HFFc6 (cell line): ENCODE data around the gene STT3B. TPM values are rescaled to one million over a fixed set of nuclear protein-coding genes. Genes with fewer than 3 reads are reported as not detected.
"Not testable (repeated sequence)": the region's sequence is repeated elsewhere in the genome, so short reads cannot be mapped to it uniquely, and the experiment has no call there.

Experiments used
- DNase-seq: peaks from one replicate; pipeline ENCODE4 v3.0.0-alpha.2; 2018
- H3K27ac Mint-ChIP-seq: 2 replicates; pipeline ENCODE4 v1.8.0; 2020; ENCODE audit warnings: mild to moderate bottlenecking, mixed read lengths
- H3K27me3 Mint-ChIP-seq: 2 replicates; pipeline ENCODE4 v1.8.0; 2021; ENCODE audit warnings: mild to moderate bottlenecking, moderate library complexity, mixed read lengths; ENCODE audit not compliant: insufficient read depth
- H3K36me3 Mint-ChIP-seq: 2 replicates; pipeline ENCODE4 v1.8.0; 2021; ENCODE audit warnings: low read depth, mixed read lengths
- H3K4me1 Mint-ChIP-seq: 2 replicates; pipeline ENCODE4 v1.8.0; 2020; ENCODE audit warnings: low read depth, mixed read lengths
- H3K4me3 Mint-ChIP-seq: 2 replicates; pipeline ENCODE4 v1.8.0; 2020; ENCODE audit warnings: mild to moderate bottlenecking, moderate library complexity, mixed read lengths
- H3K9me3 Mint-ChIP-seq: 2 replicates; pipeline ENCODE4 v1.8.0; 2020; ENCODE audit warnings: mild to moderate bottlenecking, mixed read lengths
- CTCF ChIP-seq: fragments of 200-600 bp; sonication (generic); IDR thresholded peaks from 2 replicates; pipeline ENCODE4 v1.5.0; 2021; ENCODE audit warnings: antibody characterized with exemption, mild to moderate bottlenecking
- total RNA-seq, 6 experiments: library from RNA; stranded (reverse); fragmentation: NEBNext Ultra II Directional; extraction: Animal tissue kit (Norgen Biotek cat#: 25700); gene quantifications; 2 replicates in 1 of 6; 3 replicates in 5 of 6; pipeline ENCODE4 v1.2.3, GENCODE V29; 2021

STT3B gene
- total RNA-seq, 6 experiments from 2014 or later = 124 to 153 (median 135) TPM

- H3K9me3 Mint-ChIP-seq = no peaks in the 10 kb centered on the region
- no peak overlapping the region for H3K4me3 Mint-ChIP-seq
- peaks cover 8% of the 10 kb centered on the region for H3K27me3 Mint-ChIP-seq
- H3K27ac Mint-ChIP-seq = no peak overlapping the region
- no peak for DNase-seq
- no peak for TF ChIP-seq CTCF
- H3K4me1 Mint-ChIP-seq = peaks cover 24% of the 10 kb centered on the region
- H3K36me3 Mint-ChIP-seq = no peaks in the 10 kb centered on the region
Observed at GRCh38 chr3:31499281-31499680, 33.4 kb upstream of the STT3B start.

DNA sequence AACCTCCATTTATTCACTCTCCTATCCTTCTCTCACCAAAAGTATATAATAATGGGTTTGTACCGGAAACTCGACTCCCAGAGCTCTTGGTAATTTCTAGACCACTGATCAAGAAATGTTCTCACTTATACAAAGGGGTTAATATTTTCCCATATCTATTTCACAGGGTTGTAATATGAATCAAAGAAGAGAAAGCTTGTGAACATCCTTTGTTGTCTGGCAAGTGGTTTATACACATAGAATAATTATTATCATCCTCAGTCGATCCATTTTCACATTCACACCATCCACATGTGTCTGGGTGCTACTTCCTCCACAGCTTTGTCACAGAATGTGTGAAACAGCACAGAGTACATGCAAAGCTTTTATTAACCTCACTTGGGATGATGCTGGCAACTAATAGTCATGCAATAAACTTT lies 29.9 kb upstream of the STT3B start:
- Mint-ChIP-seq H3K27me3 (peaks cover 19% of the 10 kb centered on the region), H3K9me3 (no peaks in the 10 kb centered on the region), H3K36me3 (no peaks in the 10 kb centered on the region), H3K27ac (no peak overlapping the region), H3K4me3 (no peak overlapping the region), H3K4me1 (no peaks in the 10 kb centered on the region)
- no peak for TF ChIP-seq CTCF
- no peak for DNase-seq

DNA sequence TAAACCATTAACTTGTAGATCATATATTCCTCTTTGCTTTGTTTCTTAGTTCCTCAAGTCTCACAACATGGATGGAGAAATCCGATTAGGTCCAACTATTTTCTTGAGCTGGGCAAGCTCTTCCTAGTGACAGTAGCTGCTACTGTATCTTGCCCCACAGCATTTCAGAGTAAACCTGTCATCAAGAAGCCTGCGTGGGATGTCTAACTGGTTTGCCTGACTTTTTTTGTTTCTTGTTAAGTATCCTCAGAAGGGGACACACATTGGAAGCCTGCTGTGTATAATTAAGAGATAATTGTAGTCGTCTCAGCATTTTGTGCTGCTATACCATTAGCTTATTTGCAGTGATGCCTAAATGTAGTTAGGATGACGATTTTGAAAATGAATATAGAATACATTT lies 29.3 kb upstream of the STT3B start:
- Mint-ChIP-seq H3K27ac (no peak overlapping the region), H3K36me3 (no peaks in the 10 kb centered on the region), H3K4me1 (no peaks in the 10 kb centered on the region), H3K27me3 (peaks cover 21% of the 10 kb centered on the region), H3K9me3 (no peaks in the 10 kb centered on the region), H3K4me3 (no peak overlapping the region)
- no peak for DNase-seq
- TF ChIP-seq CTCF = no peak

- Mint-ChIP-seq H3K4me3 (no peak overlapping the region), H3K4me1 (no peaks in the 10 kb centered on the region), H3K27me3 (peaks cover 14% of the 10 kb centered on the region), H3K9me3 (no peaks in the 10 kb centered on the region), H3K27ac (no peak overlapping the region), H3K36me3 (no peaks in the 10 kb centered on the region)
- no peak for TF ChIP-seq CTCF
- no peak for DNase-seq
Observed at GRCh38 chr3:31504230-31504629, 28.5 kb upstream of the STT3B start.

DNA sequence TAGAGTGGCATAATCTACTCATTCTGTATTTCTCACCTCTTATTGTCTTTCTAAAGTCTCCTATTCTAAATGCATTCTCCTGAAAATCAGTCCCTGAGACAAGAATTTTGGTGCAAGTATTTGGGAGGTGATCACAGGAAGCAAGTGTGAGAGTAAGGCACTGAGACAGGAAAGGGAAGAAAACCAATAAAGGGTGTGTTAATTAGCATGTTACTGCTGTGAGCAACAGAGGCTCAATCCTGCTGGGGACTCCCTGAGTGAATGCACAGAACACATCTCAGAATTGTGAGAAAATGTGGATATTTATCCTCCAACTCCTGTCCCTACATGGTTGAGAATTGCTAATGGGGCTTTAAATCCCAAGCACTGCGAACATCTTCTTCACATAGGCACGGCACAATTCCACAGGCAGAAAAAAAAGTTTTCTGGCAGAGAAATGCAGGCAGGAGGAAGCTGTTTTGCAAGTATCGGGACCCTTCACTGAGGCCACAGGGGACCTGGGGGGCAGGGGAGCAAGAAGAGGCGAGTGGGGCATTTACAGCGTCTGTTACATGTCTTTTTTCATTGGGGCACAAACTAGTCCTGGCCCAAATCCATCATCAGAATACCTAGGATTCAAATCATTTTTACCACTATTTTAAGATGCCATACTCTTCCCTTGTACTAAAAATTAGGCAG lies 27.2 kb upstream of the STT3B start:
- Mint-ChIP-seq H3K27me3 (peaks cover 18% of the 10 kb centered on the region), H3K9me3 (no peaks in the 10 kb centered on the region), H3K4me3 (no peak overlapping the region), H3K36me3 (no peaks in the 10 kb centered on the region), H3K4me1 (no peaks in the 10 kb centered on the region), H3K27ac (no peak overlapping the region)
- no peak for DNase-seq
- no peak for TF ChIP-seq CTCF

DNA sequence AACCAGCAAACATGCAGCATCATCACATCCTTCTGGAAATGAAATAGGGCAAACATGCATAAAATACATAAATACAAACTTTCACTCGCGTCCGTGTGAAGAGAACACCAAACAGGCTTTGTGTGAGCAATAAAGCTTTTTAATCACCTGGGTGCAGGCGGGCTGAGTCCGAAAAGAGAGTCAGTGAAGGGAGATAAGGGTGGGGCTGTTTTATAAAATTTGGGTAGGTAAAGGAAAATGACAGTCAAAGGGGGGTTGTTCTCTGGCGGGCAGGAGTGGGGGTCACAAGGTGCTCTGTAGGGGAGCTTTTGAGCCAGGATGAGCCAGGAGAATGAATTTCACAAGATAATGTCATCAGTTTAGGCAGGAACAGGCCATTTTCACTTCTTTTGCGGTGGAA lies 26.2 kb upstream of the STT3B start:
- not testable (repeated sequence) for DNase-seq, H3K27ac Mint-ChIP-seq, H3K4me1 Mint-ChIP-seq, H3K9me3 Mint-ChIP-seq, H3K4me3 Mint-ChIP-seq, H3K36me3 Mint-ChIP-seq
- H3K27me3 Mint-ChIP-seq = peaks cover 18% of the 10 kb centered on the region
